NCI-H524 (cell line): ENCODE measurements around the gene OR7D2.
A peak's percentile ranks its signal among the peaks of the same experiment; 100 is the strongest.
"Not testable (repeated sequence)": the region's sequence is repeated elsewhere in the genome, so short reads cannot be mapped to it uniquely, and the experiment has no call there.

ENCODE experiments used
- DNase-seq, 2 experiments: peaks; one replicate each; lab custom pipeline; 2025; lab: John Stamatoyannopoulos, UW

OR7D2 gene

DNA sequence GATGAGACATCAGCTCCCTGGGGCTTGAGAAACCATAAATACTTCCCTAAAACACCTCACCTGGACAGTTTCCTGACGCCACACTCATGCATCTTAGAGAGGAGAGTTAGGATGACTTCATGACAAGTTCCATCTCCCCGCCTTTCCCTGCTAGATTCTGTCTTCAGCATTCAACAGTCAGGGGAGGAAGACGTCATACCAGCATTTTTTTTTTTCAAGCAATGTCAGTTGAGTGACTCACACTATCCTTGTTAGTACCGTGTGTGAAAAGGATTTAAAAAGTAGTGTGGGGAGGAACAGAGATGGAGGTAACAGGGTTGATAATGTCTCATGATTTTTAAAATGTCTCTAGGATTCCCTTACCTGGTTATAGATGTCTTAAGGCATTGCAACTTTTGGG, at the start of gene OR7D2:
Gene OR7D2 (plus strand): TSS at position 79 of the 400 bp plus-strand sequence. CDS start 6,803 bp downstream, outside the sequence.
- DNase-seq, result no peak

DNA sequence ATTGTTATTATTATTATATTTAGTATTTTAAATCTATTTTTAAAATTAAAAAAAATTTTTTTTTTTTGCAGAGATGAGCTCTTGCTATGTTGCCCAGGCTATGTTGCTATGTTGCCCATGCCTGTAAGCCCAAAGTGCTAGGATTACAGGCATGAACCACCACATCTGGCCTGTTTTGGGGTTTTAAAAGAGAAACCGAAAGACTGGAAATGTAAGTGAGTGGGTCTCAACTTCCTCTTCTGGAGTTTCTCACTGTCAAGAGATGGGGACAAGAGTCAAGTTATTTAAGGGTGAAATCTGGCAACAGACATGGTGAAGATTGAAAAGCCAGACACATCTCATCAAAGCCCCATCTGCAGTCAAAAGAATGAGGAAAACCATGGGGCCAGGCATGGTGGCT, 47.8 kb upstream of the OR7D2 start:
- DNase-seq, result no peak

DNA sequence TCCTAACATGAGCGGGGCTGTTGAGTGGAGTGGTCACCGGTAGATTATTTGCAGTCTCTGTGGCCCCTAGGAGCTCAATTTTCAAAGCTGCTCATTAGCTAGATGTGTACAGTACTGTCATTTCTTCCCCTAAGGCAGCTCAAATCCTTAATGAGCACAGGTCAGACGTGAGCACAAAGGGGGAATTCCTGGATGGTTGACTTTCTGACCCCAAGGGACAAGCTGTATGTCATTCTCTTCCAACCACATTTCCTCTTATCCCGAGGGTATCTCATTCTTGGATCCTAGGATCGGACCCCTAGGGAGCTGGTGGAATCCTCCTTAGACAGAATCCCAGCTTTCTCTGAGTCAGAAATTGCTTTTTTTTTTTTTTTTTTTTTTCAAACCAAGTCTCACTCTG, 46.4 kb upstream of the OR7D2 start:
- no peak for DNase-seq

DNA sequence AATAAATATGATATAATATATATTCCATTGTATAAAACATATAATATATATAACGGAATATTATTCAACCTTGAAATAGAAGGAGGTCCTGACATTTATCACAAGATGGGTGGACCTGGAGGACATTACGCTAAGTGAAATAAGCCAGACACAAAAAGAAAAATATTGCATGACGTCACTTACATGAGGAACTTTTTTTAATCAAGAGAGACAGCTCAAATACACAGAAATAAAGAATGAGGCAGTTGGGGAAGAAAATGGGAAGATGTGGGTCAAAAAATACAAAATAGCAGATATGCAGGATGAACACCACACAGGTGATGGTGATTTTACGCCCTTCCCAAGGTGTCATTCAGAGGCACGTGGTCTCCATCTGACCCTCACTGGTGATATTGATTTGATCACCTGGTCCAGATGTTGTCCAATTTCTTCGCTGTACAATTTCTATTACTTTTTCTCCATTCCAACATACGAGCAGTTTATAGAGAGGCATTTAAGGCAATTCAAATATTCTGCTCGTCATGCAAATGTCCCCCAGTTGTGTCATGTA, 39.1 kb upstream of the OR7D2 start:
- DNase-seq, result no peak

DNA sequence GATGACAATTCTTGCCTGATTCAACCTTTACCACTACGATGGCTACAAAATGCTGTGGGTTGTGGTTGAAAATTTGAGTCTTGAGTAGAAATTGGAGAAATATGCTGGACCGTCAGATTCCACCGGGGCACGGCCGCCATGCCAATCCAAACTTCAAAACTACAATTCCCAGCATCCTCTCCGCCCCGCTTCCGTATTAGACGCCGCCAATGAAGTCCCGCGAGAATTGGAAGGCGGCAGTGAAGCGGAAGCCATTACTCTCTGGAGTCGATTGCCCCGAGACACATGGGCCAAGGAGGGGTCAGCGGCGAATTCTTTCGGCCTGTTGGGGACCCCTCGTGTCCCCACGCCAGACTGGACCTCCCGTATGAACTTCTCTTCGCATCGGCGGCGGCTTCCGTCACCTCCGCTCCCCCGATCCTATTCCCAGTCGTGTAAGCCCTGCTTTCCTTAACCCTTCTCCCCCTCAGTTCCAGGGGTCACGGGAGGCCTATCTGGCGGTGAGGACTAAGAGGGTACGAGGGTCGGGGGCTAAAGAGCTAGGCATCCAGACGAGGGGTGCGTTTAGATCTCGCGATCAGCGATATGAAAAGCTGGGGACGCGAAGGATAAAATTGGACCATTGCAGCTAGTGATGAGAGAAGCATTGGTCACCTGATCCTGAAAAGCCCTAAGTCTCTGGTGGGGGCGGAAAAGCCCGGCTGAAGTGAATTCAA, 38.5 kb upstream of the OR7D2 start, which contains the start of gene ZNF317:
Gene ZNF317 (plus strand): TSS at position 239 of the 716 bp plus-strand sequence. CDS start 15,620 bp downstream, outside the sequence.
- peak; percentile 82 to 94 for DNase-seq

DNA sequence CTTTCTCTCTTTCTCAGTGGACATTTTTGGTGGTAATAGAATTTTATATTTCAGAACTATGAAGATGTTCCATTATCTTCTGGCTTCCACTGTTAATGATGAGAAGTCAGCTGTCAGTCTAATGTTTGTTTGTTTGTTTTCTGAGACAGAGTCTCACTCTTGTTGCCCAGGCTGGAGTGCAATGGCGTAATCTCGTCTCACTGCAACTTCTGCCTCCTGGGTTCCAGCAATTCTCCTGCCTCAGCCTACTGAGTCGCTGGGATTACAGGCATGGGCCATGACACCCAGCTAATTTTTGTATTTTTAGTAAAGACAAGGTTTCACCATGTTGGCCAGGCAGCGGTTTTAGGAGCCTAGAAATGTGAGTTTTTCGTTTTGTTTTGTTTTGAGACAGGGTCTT, 33.9 kb upstream of the OR7D2 start:
- no peak for DNase-seq

DNA sequence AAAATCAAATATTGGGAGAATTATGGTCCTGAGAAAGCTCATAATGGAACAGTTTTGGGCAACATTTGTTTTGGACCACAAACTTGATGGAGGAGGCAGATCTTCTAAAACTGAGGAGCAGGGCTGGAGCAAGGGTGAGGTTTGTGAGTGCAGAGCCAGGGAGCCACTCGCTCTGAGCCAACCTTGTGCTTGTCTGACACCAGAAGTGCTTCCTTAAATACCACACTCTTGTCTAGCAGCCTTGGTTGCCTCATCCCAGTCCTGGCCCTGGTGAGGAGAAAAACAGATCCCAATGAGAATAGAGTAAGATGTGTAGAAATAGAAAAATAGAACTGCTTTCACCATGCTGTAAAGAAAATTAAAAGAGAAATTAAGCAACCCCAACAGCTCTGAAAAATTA, 31.9 kb upstream of the OR7D2 start:
- no peak for DNase-seq

DNA sequence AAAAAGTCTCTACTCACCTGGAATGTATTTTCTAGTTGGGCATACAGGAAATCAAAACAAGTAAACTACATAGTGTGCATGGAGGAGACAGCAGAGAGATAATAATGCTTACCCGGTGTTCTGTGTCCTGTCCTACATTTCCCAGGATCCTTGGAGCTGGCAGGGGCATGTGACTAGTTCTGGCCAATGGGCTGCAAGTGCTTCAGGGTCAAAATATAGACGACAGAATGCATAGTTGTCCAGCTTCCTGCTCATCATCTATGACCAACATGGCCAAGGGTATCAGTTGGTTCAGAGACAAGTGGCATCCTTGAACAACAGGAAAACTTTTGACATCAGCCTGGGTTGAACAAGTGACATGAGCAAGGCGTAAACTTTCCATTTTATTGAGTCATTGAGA, 30.1 kb upstream of the OR7D2 start:
- DNase-seq, result no peak

DNA sequence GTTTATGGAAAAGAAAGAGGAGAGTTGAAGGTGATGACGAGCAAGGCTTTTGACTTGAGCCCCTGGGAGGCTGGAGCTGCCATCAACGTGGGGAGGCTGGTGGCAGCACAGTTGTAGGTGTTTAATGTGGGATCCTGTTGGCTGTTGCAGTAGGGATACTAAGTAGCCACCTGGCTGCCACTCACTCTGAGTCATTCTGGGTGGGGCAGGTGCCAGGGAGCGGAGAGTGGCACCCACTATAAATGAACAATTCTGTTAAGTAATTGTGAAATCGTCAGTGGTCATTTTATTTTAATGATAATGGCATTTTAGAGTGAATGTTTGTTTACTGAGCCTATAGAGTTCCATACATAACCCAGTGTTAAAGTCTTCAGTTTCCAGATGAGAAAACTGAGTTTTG, 28.8 kb upstream of the OR7D2 start:
- DNase-seq, result no peak

DNA sequence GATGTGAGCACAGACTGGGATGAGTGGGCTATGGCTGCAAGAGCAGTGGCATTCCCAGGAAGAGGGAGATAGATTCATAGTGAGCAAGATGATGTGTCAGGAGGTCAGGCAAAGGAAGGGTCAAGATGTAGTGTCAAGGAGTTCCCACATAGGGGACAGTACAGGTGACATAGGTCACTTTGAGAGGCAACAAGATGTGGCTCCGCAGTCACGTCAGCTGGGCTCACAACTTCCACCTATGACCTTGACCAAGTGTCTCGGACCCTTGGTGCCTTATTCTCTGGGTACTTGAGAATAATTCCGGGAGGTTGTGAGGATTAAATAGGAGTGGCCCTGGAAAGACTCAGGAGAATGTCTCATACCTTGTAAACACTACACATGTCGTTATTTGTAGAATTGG, 28.1 kb upstream of the OR7D2 start:
- no peak for DNase-seq

DNA sequence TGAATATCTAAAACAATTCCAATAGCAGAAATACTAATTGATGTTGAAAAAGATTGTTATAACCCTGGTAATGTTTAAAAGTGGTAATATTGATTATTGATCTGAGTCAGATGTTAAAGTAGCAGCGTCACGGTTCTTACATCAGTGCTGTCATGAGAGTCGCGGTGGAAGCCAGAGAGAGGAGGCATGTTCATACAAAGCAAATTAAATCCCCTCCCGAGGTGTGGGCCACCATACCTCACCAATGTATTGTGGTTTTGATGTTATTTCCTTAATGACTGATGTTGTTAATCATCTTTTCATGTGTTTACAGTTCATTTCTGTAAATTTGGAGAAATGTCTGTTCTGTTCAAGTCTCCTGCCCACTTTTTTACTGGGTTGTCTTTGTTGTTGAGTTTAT, 27.4 kb upstream of the OR7D2 start:
- no peak for DNase-seq

DNA sequence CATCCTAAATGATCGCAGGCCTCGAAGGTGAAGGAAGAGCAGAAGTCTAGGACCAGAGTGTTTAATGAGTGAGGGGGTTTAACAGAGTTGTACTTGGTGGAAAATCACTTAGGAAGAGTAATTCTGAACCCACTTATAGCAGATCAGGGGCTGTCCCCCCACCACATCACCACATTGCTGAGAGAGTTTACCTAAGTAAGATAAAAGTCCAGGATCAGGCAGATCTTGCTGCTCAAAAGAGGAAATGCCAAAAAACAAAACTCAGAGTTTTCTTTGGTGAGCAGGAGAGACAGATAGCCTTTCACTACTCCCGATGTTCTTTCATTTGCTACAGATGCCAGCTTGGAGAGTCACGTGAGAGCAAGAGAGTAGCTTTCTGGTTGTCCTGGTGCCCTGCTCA, 23.2 kb upstream of the OR7D2 start:
- DNase-seq, result no peak

DNA sequence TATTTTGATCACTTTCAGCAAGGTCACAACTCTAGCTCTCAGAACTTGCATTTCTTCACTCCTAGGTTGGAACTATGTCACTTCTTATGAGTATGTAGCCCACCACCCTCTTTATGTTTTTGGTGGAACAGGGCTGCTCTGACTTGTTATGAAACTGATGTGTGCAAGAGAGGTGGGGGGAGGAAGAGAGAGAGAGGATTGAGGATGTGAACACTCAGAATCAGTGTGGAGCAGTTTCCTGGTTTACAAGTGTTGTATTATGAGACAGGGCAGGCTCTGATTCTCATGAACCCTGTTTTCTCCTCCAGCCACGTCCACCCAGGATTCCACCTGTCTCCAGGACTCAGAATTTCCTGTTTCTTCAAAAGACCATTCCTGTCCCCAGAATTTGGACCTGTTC, 22.5 kb upstream of the OR7D2 start:
- DNase-seq, result no peak

DNA sequence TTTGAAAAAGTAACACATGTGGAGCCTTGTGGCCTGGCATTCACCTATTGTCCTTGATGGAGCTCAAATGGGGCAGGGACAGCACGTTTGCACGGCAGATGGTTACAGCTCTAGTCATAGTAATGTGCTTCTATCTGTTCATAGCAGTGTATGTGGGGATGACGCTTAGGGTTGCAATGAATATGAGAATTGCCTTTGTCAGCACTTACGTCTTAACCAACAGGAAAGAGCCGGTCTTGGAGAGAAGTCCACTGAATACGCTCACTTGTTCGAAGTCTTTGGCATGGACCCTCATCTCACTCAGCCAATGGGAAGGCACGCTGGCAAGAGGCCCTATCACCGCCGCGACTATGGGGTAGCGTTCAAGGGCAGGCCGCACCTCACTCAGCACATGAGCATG, 18.9 kb upstream of the OR7D2 start:
- DNase-seq, result no peak

DNA sequence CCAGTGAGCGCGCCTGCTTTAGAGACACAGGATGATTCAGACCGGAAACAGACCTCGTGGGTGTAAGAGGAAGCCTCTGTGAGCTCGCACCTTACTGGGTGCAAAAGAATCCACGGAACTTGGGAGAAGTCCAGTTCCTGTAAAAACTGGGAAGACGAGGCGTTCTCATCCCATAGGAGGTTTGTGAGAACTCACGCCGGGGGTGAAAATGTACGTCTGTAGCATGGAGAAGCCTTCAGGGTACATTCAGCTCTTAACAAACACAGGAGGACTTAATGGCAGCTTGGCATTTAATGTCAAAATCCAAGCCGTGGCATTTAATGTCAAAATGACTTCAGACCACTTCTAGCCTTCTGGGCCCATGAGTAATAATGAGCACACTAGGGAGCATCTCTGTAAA, 17.4 kb upstream of the OR7D2 start:
- DNase-seq, result no peak

DNA sequence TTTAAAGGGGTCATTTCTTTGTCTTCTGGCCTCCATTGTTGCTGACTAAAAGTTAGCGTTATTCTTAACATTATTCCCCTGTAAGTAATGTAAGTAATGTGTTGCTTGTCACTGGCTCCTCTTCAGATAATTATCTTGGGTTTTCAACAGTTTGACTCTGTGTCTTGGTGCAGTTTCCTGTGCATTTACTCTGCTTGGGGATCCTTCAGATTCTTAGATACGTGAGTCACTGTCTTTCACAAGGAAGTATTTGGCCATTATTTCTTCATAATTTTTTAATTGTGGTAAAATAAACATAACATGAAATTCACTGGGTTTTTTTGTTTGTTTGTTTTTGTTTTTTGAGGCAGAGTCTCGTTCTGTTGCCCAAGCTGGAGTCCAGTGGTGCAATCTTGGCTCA, 13.5 kb upstream of the OR7D2 start:
- DNase-seq, result no peak

DNA sequence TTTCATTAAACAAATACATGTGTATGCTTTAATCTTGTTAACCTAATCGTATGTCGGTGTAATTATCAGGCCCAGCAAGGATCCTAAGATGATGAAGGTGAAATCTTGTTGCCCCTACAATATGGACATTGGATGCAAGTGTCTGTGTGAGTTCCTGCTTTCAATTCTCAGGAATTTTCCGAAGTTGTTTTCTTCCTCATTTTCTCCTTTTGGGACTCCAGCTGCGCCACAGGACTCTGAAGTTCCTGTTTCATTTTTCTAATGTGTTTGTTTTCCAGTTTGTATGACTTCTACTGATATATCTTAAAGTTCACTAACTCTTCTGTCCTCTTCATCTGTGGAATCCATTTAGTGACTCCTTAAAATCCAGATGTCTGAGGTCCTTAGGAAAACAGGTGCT, 11.9 kb upstream of the OR7D2 start:
- DNase-seq, result no peak

DNA sequence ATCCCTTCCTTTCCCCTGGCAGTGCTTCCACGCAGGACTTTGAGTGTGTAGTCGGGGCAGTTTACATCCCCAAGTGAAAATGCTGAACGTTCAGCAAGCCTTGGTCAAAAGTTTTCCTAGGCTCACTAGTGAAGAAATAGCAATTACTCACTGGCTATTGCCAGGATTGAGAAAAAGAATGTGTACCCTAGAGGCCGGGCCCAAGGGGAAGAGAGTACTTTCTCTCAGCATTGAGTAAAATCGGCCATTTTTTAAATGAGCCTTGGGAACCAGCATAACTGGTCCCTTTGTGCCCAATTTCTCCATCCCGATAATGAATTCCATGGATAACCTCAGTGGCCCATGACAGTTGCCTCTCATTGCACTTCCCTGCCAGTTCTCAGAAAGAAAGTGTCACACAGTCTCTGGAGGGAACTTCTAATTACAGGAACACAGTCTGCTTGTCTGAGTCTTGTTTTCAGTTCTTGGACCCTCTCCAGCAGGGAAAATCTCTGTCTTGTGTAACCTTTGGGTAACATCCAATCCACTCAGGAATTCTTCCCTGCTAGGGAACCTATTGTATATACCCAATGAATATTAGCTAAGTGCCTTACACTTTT, 7.3 kb upstream of the OR7D2 start:
- DNase-seq, result no peak

DNA sequence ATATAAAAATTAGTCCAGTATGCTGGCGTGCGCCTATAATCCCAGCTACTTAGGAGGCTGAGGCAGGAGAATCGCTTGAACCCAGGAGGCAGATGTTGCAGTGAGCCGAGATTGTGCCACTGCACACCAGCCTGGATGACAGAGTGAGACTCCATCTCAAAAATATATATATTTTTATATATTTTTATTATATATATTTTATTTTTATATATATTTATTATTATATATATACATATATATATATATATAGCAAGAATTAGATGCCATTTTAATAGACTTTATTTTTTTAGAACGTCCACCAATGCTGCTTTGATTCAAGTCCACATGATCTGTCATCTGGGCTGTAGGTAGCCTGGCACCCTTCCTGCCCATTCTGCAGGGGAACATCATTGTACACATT, 3.5 kb upstream of the OR7D2 start:
- no peak for DNase-seq

DNA sequence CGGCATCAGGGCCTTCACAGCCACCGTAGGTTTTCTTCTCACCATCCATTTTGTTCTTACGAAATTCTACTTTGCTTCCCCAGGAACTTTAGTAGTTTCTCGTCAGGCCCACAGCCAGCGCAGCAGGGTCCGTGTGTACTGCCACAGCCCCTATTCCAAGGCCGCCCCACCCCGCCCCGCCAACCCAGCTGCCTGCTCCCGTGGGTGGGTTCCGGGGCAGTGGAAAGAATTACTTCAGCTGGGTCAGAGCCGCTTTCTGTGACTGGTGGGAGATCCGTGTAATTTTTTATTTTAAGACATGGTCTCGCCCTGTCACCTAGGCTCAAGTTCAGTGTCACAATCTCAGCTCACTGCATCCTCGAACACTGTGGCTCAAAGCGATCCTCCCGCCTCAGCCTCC, 4.2 kb downstream of the OR7D2 start:
- no peak for DNase-seq

DNA sequence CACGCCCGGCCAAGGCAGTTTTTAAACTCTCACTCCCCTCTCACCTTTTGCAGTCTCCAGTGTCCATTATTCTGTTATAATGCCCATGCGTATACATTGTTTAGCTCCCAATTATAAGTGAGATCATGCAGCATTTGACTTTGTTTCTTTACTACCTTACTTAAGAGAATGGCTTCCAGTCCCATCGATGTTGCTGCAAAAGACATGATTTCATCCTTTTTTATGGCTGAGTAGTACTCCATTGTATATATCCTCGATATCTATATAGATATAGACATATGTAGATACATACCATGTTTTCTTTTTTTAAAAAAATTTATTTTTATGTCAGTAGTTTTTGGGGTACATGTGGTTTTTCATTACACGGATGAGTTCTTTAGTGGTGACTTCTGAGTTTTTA, 8.4 kb downstream of the OR7D2 start:
- DNase-seq, result no peak

DNA sequence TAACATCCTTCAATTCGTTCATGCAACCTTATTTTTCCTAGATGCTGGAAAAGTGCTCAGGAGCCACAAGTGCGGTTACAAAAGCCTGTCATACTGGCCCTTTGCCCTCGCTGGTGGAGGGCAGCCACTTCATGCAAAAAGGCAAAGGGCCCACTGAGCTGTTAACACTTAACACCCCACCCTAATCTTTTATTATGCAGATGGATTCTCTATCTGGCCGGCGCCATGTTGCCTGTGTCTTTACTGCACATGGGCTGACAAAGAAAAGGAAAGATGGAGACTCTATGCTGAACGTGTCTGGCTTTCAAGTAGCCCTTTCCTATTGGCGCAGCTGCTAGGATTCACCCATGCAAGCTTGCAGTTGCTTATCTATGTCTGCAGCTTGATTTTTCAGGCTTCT, 10.8 kb downstream of the OR7D2 start:
- DNase-seq, result no peak

DNA sequence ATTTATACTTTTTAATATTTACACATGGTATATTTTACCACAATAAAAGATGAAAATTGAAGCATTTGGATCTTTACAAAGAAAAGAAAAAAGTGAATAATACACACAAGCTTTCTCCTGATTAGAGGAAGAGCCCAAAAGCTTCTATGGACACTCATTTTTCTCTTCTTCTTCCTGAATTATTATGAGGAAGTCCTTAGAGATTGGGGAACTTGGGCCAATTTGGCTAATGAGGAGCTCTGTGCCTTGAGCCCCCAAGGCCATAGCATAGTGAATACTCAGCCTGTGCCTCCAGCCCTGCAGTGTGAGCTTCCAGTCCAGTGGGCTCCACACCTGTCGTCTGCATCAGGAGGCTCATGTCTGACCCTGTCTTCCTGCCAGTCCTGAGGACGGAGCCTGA, 19.3 kb downstream of the OR7D2 start:
- not testable (repeated sequence) for DNase-seq
